T-cell (primary cell): ENCODE data around the gene ESPN. TPM values are rescaled to one million over a fixed set of nuclear protein-coding genes. Genes with fewer than 3 reads are reported as not detected.
A peak's percentile ranks its signal among the peaks of the same experiment; 100 is the strongest.

Source experiments
- ATAC-seq, 4 experiments: fragments of 200-7000 bp in 3 of 4; fragments of 150-1000 bp in 1 of 4; cut with Tn5 transposase; replicated peaks in 1 of 4; 1 replicate in 3 of 4; 2 replicates in 1 of 4; pipeline ENCODE4 v1.10.0; 2021; ENCODE audit warnings: moderate library complexity in 3 of 4, mild to moderate bottlenecking in 2 of 4, moderate number of reproducible peaks in 1 of 4
- CTCF ChIA-PET, 2 donors: fragments of 300-600 bp; sonication (Branson Sonifier 250); formaldehyde crosslinking; loops; one replicate each; lab custom pipeline; 2022; ENCODE audit warnings: antibody characterized with exemption in 2 of 2; lab: Charles Lee
- POLR2A ChIA-PET, 2 donors: fragments of 300-600 bp; sonication (Branson Sonifier 250); formaldehyde crosslinking; loops; one replicate each; lab custom pipeline; 2022; ENCODE audit warnings: antibody characterized with exemption in 2 of 2; lab: Charles Lee
- DNase-seq, 35 experiments: peaks; one replicate each; pipeline versions ENCODE4 v3.0.0 to v3.0.0-alpha.2; 2013 to 2023
- H3K27ac ChIP-seq: one replicate; pipeline ENCODE4 v1.5.1; 2013; ENCODE audit warnings: low read length
- H3K27me3 ChIP-seq, 2 experiments: replicated peaks in 1 of 2; 1 replicate in 1 of 2; 2 replicates in 1 of 2; pipeline versions ENCODE4 v1.6.1 to v1.7.0; 2013; ENCODE audit warnings: low read length in 1 of 2, mixed read lengths in 1 of 2; ENCODE audit not compliant: control insufficient read depth in 2 of 2, insufficient read depth in 2 of 2; ENCODE audit errors: extremely low read depth in 1 of 2
- H3K36me3 ChIP-seq, 2 donors: 1 replicate in 1 of 2; 2 replicates in 1 of 2; pipeline versions ENCODE4 v1.6.1 to v1.7.0; 2013; ENCODE audit warnings: low read length in 1 of 2; ENCODE audit not compliant: control insufficient read depth in 2 of 2, insufficient read depth in 1 of 2; ENCODE audit errors: extremely low read depth in 1 of 2
- H3K4me1 ChIP-seq, 2 experiments: 1 replicate in 1 of 2; 2 replicates in 1 of 2; pipeline versions ENCODE4 v1.6.1 to v1.7.0; 2013; ENCODE audit warnings: low read length in 2 of 2, mixed read lengths in 1 of 2; ENCODE audit not compliant: insufficient read depth in 2 of 2, control insufficient read depth in 1 of 2; ENCODE audit errors: extremely low read depth in 1 of 2
- H3K4me3 ChIP-seq, 2 donors: 1 replicate in 1 of 2; 2 replicates in 1 of 2; pipeline versions ENCODE4 v1.5.1 to v1.7.0; 2013; ENCODE audit warnings: mild to moderate bottlenecking in 2 of 2, low read length in 1 of 2, moderate library complexity in 1 of 2; ENCODE audit not compliant: control insufficient read depth in 1 of 2; ENCODE audit errors: extremely low read depth in 1 of 2
- H3K9me3 ChIP-seq: 2 replicates; pipeline ENCODE4 v1.7.0; 2013
- H3K27ac Mint-ChIP-seq, 2 donors: one replicate each; pipeline ENCODE4 v1.8.0; 2020 to 2021; ENCODE audit warnings: mild to moderate bottlenecking in 2 of 2, mixed read lengths in 2 of 2
- H3K27me3 Mint-ChIP-seq, 2 donors: one replicate each; pipeline ENCODE4 v1.8.0; 2021 to 2022; ENCODE audit warnings: mixed read lengths in 2 of 2
- H3K36me3 Mint-ChIP-seq: one replicate; pipeline ENCODE4 v1.8.0; 2021; ENCODE audit warnings: mixed read lengths
- H3K4me1 Mint-ChIP-seq, 3 donors: one replicate each; pipeline ENCODE4 v1.8.0; 2020 to 2022; ENCODE audit warnings: mixed read lengths in 3 of 3, mild to moderate bottlenecking in 1 of 3
- H3K4me3 Mint-ChIP-seq, 3 donors: one replicate each; pipeline ENCODE4 v1.8.0; 2020 to 2022; ENCODE audit warnings: mild to moderate bottlenecking in 3 of 3, mixed read lengths in 3 of 3, moderate library complexity in 3 of 3
- H3K9me3 Mint-ChIP-seq, 3 donors: one replicate each; pipeline ENCODE4 v1.8.0; 2020 to 2022; ENCODE audit warnings: mixed read lengths in 3 of 3
- WGBS: methylation state at CpG from one replicate; pipeline ENCODE4 v1.1.5; 2013; ENCODE audit warnings: missing lambda C conversion rate; ENCODE audit not compliant: insufficient coverage; 5-methylcytosine and 5-hydroxymethylcytosine counted together
- total RNA-seq, 35 experiments: library from RNA in 6 of 35; stranded (reverse) in 6 of 35; fragments of 120-200 nt in 1 of 35; gene quantifications; one replicate each; pipeline versions ENCODE4 v1.2.1 to v1.2.4 and lab custom pipeline; 2013 to 2026

ESPN gene
- total RNA-seq, 5 donors from 2014 or later (not counting 1 experiment from before 2014, with no cell fraction given) = 2.1 to 9.2 (median 6.2) TPM

DNA sequence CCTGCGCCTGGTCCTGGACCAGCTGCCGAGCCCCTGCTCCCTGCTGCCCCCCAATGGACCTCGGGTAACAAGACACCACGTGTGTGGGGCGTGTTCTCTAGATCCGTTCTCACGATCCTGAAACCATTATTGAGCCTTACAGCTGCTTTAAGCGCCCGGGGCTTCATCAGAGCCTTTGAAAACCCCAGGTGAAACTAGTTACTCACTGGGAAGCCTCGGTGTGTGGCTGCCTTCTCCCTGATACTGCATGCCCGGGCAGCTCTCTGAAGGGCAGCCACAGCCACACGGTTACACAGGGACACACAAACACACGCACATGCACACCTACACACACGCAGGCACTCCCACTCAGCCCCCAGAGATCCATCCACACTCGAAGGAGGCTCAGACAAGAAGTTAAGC, 10.1 kb upstream of the ESPN start:
- CTCF ChIA-PET = interaction anchor here in 1 of 2 donors (0.6 kb wide), 2 partner anchors 8 to 438 kb away, joined by 3 to 8 read pairs; no protein-coding TSS in a partner anchor
- H3K27ac Mint-ChIP-seq = peak overlapping the region in 1 of 2 donors; percentile 19
- POLR2A ChIA-PET = interaction anchor here in 1 of 2 donors (0.6 kb wide), 1 partner anchor 21 kb away, joined by 6 read pairs; the partner anchor contains the start of gene ACOT7
- H3K36me3 Mint-ChIP-seq = no peaks in the 10 kb centered on the region
- Histone ChIP-seq H3K27me3 (peaks cover 2 to 78% of the 10 kb centered on the region in 2 experiments), H3K4me3 (no peak overlapping the region), H3K36me3 (no peaks in the 10 kb centered on the region), H3K4me1 (peaks cover 0 to 21% of the 10 kb centered on the region in 2 experiments), H3K27ac (no peak overlapping the region), H3K9me3 (no peaks in the 10 kb centered on the region)
- H3K4me3 Mint-ChIP-seq = peak overlapping the region in 1 of 3 donors; percentile 2
- peaks cover 36 to 70% of the 10 kb centered on the region in 2 donors for H3K27me3 Mint-ChIP-seq
- DNase-seq (peak in 14 of 35 experiments; percentile 16 to 60 (median 28)), ATAC-seq (peak; percentile 46 to 87 (median 61))
- 1% methylated on average over 14 of the region's 15 CpGs for WGBS
- H3K4me1 Mint-ChIP-seq = peaks cover 5 to 10% (median 7%) of the 10 kb centered on the region in 3 donors
- no peaks in the 10 kb centered on the region for H3K9me3 Mint-ChIP-seq

DNA sequence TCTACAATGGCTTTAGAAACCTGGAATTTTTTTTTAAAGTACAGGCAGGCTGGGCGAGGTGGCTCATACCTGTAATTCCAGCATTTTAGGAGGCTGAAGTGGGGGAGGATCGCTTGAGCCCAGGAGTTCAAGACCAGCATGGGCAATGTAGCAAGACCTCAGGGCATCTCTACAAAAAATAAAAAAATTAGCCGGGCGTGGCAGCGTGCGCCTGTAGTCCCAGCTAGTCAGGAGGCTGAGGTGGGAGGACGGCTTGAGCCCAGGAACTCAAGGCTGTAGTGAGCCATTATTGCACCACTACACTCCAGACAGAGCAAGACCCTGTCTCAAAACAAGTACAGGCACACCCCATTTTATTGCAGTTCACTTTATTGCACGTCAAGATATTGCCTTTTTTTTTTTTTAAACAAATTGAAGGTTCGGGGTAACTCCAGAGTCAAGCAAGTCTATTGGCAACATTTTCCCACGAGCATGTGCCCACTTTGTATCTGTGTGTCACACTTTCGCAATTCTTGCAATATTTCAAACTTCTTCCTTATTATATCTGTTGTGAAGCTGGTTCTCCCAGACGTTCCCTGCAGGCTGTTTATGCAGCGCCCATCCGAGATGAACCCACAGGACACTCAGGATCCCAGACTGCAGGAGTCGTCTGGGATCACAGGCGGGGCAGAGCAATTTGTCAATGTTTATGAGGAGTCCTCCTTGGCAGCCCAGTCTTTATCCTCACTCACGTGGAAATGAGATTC, 9.5 kb upstream of the ESPN start:
- no peak overlapping the region for H3K4me3 Mint-ChIP-seq
- WGBS = 68% methylated on average over 8 of the region's 17 CpGs

DNA sequence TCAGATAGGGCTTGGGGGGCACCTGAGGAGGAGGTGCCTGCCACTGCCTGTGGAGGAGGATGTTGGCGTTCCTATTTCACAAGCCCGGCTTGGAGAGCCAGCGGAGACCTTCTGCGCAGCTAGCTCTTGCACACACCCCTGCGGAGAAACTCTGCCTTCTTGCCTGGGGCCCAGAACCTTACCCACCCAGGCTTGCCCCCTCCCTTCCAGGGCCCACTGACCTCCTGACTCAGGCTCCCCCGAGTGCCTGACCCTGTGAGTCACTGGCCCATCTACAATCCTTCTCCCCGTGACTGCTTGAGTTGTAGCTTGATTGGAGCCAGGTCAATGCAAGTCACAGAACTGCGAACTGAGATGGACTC, 8.3 kb upstream of the ESPN start:
- ChIA-PET CTCF (no interaction called here), POLR2A (no interaction called here)
- H3K9me3 ChIP-seq = no peaks in the 10 kb centered on the region
- H3K4me3 ChIP-seq = no peak overlapping the region
- ATAC-seq (no peak), DNase-seq (no peak)
- Mint-ChIP-seq H3K4me1 (peaks cover 7 to 18% (median 7%) of the 10 kb centered on the region in 3 donors), H3K27me3 (peaks cover 38 to 77% of the 10 kb centered on the region in 2 donors), H3K9me3 (no peaks in the 10 kb centered on the region), H3K36me3 (no peaks in the 10 kb centered on the region), H3K27ac (no peak overlapping the region), H3K4me3 (no peak overlapping the region)
- no peaks in the 10 kb centered on the region for H3K36me3 ChIP-seq
- H3K27ac ChIP-seq = no peak overlapping the region
- peaks cover 3 to 36% of the 10 kb centered on the region in 2 experiments for H3K4me1 ChIP-seq
- WGBS = 85% methylated on average over 7 of the region's 8 CpGs
- peaks cover 2 to 85% of the 10 kb centered on the region in 2 experiments for H3K27me3 ChIP-seq

More for the DNA sequence above, 9.5 kb upstream of the ESPN start:
- Histone ChIP-seq H3K4me1 (peaks cover under 1 to 26% of the 10 kb centered on the region in 2 experiments), H3K36me3 (no peaks in the 10 kb centered on the region), H3K9me3 (no peaks in the 10 kb centered on the region), H3K27me3 (peaks cover 2 to 81% of the 10 kb centered on the region in 2 experiments), H3K27ac (no peak overlapping the region), H3K4me3 (no peak overlapping the region)
- DNase-seq = no peak
- Mint-ChIP-seq H3K9me3 (no peaks in the 10 kb centered on the region), H3K36me3 (no peaks in the 10 kb centered on the region), H3K4me1 (peaks cover 5 to 11% (median 7%) of the 10 kb centered on the region in 3 donors), H3K27ac (no peak overlapping the region), H3K27me3 (peaks cover 36 to 72% of the 10 kb centered on the region in 2 donors)
- CTCF ChIA-PET = interaction anchor here (0.5 to 0.6 kb wide), 2 partner anchors 7 to 305 kb away, joined by 3 to 4 read pairs; no protein-coding TSS in a partner anchor
- no peak for ATAC-seq
- POLR2A ChIA-PET = interaction anchor here in 1 of 2 donors (0.6 kb wide), 1 partner anchor 22 kb away, joined by 6 read pairs; the partner anchor contains the start of gene ACOT7

DNA sequence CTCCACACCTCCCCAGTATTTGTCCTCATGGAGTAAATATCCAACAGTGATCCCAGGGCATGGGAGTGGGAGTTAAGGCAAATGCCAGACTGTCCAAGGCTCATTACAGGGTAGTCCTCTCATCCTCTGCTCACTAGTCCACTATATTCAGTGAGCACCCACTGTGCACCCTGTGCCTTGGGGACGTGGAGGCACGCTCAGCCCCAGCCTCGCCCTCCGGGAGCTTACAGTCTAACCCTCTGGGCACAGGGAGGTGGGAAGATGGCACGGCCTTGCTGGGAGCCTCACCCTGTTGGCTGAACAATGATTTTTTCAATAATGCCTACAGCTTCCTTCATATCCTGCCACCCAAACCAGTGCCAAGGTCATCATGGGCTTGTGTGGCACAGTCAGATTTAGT, 7.7 kb upstream of the ESPN start:
- Histone ChIP-seq H3K4me3 (no peak overlapping the region), H3K36me3 (no peaks in the 10 kb centered on the region), H3K4me1 (peaks cover 3 to 36% of the 10 kb centered on the region in 2 experiments), H3K27ac (no peak overlapping the region), H3K9me3 (no peaks in the 10 kb centered on the region), H3K27me3 (peaks cover 2 to 88% of the 10 kb centered on the region in 2 experiments)
- peaks cover 7 to 18% (median 7%) of the 10 kb centered on the region in 3 donors for H3K4me1 Mint-ChIP-seq
- ChIA-PET CTCF (no interaction called here), POLR2A (no interaction called here)
- H3K27ac Mint-ChIP-seq = peak overlapping the region in 1 of 2 donors; percentile 11
- WGBS = 89% methylated on average over 5 of the region's 5 CpGs
- ATAC-seq (no peak), DNase-seq (no peak)
- H3K36me3 Mint-ChIP-seq = no peaks in the 10 kb centered on the region
- H3K27me3 Mint-ChIP-seq = peaks cover 44 to 80% of the 10 kb centered on the region in 2 donors
- H3K4me3 Mint-ChIP-seq = no peak overlapping the region
- H3K9me3 Mint-ChIP-seq = no peaks in the 10 kb centered on the region

DNA sequence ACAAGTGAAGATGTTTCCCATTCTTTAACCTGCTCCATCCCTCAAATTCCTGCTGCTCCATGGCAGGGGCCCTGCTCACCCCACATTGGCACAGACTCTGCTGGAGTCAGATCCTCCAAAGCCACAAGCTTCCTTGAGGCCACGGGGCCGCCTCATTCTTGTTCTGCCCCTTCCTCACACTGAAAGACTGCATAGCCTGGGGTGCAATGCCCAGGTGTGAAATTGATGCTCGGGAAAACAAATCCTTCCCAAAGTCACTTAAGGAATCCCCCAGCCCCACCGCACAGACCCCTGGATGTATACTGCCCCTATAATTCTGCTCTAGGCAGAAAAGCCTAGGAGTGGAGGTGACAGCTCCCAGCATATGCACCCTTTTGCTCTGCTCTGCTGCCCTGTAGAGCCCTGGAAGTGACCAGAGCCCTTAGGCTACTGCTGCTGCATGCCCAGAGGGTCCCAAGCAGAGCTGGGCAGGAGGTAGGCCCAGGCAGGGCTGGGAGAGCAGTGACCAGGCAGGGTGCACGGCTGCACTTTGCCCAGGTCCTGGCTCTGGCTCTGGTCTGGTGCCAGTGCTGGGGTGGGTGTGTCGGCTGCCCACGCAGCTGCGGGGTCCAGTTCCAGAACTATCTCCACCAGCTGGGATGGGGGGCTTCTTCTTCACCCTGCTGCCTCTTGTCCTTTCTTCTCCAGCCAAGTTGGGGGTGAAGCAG, 6.5 kb upstream of the ESPN start:
- 68% methylated on average over 5 of the region's 8 CpGs for WGBS
- no peak overlapping the region for H3K27ac Mint-ChIP-seq
- peaks cover 46 to 79% of the 10 kb centered on the region in 2 donors for H3K27me3 Mint-ChIP-seq
- Histone ChIP-seq H3K4me3 (no peak overlapping the region), H3K9me3 (no peaks in the 10 kb centered on the region), H3K27me3 (peaks cover 2 to 93% of the 10 kb centered on the region in 2 experiments), H3K36me3 (no peaks in the 10 kb centered on the region), H3K4me1 (peaks cover 3 to 38% of the 10 kb centered on the region in 2 experiments), H3K27ac (no peak overlapping the region)
- H3K36me3 Mint-ChIP-seq = no peaks in the 10 kb centered on the region
- CTCF ChIA-PET = no interaction called here
- POLR2A ChIA-PET = no interaction called here
- H3K4me1 Mint-ChIP-seq = peaks cover 7 to 18% (median 7%) of the 10 kb centered on the region in 3 donors
- H3K9me3 Mint-ChIP-seq = no peaks in the 10 kb centered on the region
- DNase-seq (no peak), ATAC-seq (no peak)
- no peak overlapping the region for H3K4me3 Mint-ChIP-seq

- Mint-ChIP-seq H3K4me3 (peak overlapping the region in 1 of 3 donors; percentile 28), H3K4me1 (peaks cover 7 to 23% (median 12%) of the 10 kb centered on the region in 3 donors), H3K27me3 (peaks cover 47 to 75% of the 10 kb centered on the region in 2 donors), H3K9me3 (no peaks in the 10 kb centered on the region), H3K36me3 (no peaks in the 10 kb centered on the region), H3K27ac (no peak overlapping the region)
- peaks cover 3 to 45% of the 10 kb centered on the region in 2 experiments for H3K4me1 ChIP-seq
- H3K4me3 ChIP-seq = no peak overlapping the region
- peaks cover 2 to 93% of the 10 kb centered on the region in 2 experiments for H3K27me3 ChIP-seq
- 13% methylated on average over 67 of the region's 69 CpGs for WGBS
- DNase-seq (no peak), ATAC-seq (no peak)
- ChIA-PET POLR2A (no interaction called here), CTCF (no interaction called here)
- H3K36me3 ChIP-seq = no peaks in the 10 kb centered on the region
- H3K27ac ChIP-seq = no peak overlapping the region
- no peaks in the 10 kb centered on the region for H3K9me3 ChIP-seq
Observed at GRCh38 chr1:6418668-6419396, 5.7 kb upstream of the ESPN start.
